GM21576 (cell line): ENCODE results near the gene ZNF292.
"Not testable (repeated sequence)": the region's sequence is repeated elsewhere in the genome, so short reads cannot be mapped to it uniquely, and the experiment has no call there.

Source experiments
- ATAC-seq: cut with Tn5 transposase; IDR thresholded peaks from one replicate; pipeline ENCODE4 v1.9.1; 2021; ENCODE audit warnings: mild to moderate bottlenecking, moderate library complexity; ENCODE audit not compliant: unreplicated experiment

ZNF292 gene

DNA sequence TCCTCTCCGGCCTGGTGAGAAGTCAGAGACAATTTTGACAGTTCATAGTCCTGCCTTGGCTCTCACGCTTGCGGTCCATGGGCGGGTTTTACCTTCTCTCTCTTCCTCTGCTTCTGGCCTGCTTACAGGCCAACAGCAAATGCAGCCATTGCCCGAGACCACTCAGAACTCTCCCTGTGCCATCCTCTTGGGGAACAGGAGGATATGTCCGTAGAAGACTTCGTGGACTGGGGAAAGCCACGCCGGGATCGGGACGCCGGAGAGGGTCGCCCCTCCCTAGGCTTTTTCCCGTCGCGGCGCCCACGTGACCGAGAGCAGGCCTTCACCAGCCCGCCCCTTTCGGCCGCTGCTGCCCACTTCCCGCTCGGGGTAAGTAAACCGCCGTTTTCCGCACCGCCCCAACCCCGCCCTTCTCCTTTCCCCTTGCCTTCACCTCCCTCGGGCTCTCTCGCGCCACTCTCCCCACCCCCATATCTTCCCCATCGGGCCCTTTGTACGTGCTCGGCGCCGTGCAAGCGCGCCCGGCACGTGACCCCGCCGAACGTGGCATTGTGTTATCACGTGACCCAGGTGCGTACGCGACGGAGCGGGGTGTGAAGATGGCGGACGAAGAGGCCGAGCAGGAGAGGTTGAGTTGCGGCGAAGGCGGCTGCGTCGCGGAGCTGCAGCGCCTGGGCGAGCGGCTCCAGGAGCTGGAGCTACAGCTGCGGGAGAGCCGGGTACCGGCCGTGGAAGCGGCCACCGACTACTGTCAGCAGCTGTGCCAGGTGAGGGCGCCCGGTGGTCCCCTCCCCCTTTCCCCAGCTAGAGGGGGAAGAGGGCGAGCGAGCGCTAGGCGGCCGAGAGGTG lies at the start of gene ZNF292:
Gene ZNF292, plus strand, starts transcription at position 573 of the 849 bp plus-strand sequence. Its CDS starts 27 bp downstream, at position 600.
- peak; percentile 70 for ATAC-seq

DNA sequence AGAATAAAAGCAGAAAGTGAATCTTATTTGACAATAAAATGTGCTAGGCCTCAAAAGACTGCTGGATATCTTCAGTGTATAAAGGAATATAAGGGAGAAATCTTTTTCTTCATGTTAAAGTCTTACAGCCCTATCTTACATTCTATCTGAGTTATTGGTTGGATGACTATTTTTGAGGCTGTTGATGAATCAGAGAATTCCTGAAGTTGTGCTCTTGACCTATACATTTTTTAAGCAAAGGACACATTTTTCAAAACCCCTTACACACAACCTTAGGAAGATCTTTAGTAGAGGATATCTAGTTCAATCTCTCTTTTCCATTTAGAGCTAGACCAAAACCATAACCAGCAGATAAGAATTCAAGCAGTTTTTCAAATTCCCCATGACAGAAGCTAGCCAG lies 49.5 kb upstream of the ZNF292 start:
- no peak for ATAC-seq

DNA sequence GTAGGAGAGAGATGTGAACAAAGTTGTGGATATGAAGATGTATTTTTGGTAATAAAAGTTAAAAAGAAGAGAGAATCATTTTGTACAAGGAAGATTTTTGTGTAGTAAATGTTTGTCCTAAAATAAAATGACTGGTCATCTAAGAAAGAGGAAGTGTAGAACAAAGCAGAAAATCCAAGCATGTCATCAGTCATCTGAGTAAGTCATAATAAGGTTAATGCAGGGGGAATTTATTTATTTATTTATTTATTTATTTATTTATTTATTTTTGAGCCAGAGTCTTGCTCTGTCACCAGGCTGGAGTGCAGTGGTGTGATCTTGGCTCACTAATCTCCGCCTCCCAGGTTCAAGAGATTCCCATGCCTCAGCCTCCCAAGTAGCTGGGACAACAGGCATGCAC lies 44.7 kb upstream of the ZNF292 start:
- ATAC-seq: no peak

DNA sequence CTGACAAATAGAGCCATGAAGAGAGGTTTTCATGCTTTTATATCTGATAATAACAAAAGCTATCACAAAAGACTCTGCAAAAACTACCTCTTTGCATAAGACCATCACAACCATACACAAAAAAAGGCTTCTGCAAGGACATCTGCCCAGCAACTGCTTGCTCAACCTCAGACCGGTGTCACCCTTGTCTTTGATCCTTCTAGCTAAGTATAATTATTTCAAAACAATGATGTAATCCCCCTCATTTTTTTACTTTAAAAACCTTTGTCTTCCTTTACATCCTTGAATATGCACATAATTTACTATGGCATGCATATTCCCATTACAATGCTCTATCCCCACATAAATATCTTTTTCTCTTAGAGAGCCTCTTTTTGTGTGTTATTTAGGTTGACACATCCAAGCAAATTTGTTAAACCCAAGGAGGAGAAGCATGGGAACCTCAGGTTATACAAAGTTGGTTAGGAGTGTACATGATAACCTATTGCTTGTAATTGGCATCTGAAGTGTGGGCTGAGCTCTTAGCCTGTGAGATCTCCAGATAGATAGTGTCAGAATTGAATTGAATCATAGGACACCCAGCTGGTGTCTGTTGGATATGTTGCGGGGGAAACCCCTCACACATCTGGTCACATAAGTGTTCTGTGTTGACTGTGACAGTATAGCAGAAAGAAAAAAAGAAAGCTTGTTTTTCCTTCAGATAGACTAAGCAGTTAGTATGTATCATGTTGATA lies 39.8 kb upstream of the ZNF292 start:
- ATAC-seq: peak; percentile 94

DNA sequence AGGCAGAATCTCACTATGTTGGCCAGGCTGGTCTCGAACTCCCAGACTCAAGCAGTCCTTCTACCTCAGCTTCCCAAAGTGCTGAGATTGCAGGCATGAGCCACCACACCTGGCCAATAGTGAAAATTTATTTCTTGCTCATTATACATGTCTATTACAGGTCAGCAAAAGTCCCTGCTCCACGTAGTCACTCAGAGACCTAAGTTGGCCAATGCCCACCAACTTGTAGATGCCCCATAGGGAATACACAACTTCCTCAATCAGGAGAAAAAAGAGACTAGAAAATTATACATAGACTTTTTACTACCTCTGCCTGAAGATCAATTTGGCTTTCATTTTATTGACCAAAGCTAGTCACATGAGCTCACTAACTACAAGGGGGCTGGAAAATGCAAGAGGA lies 38.4 kb upstream of the ZNF292 start:
- ATAC-seq: no peak

DNA sequence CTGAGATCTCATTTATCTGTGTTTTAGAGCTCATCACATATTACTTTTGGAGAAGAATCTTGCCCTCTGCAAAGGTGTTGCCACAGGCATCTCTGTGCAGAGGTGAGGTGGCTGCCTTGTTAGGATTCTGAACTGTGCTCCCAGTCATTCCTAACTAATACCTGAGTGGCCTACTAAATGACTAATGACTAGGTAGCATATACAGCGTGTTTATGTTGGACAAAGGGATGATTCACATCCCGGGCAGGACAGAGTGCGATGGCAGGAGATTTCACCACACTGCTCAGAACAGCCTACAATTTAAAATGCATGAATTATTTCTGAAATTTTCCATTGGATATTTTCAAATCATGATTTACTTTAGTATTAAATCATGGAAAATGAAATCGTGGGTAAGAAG lies 37.3 kb upstream of the ZNF292 start:
- ATAC-seq: no peak

DNA sequence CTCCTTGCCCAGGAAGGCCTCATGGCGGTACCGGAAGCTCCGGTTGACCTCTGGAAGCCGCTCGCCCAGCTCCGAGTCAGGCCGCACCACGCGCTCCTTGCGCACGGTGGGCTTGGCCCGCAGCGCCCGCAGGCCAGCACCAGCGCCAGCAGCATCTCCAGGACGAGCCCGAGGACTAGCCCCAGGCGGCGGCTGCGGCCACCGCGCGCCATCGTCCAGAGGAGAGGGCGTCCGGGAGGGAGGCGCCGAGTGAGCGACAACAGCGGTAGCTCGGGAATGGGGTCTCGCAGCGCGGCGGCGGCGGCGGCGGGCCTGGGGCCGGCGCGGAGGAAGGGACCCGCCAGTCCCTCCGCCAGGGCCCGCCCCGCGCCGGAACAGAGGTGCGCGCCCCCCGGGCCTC lies 32.9 kb upstream of the ZNF292 start:
- ATAC-seq: no peak

DNA sequence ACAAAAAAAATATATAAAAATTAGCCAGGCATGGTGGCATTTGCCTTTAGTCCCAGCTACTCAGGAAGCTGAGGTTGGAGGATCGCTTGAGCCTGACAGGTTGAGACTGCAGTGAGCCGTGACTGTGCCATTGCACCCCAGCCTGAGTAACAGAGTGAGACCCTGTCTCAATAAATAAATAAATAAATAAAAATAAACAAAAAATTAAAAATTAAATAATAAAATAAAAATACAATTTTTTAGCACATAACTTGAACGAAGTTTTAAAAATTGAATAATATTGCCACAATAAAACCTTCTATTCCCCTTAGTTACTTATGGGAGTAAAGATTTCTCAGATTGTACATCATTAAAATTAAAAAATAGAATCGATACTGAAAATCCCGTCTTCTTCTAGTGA lies 31.3 kb upstream of the ZNF292 start:
- ATAC-seq: no peak

DNA sequence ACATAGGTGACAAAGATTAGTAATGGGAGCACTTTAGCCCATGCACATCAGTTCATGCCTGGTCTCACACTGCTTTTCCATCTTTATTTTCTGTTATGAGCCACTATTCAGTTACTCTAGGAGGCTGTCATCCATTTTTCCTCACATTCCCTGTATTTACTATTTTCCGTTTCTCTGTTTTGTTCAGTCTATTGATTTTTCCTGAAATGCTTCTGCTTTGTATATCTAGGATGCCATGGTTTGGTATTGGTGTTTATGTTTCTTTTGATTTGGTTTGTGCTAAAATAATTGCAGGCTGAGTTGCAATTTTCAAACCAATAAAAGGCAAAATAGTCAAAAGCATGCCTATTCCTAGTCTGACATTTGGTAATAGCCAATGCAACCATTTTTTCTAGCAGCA lies 28.9 kb upstream of the ZNF292 start:
- no peak for ATAC-seq

DNA sequence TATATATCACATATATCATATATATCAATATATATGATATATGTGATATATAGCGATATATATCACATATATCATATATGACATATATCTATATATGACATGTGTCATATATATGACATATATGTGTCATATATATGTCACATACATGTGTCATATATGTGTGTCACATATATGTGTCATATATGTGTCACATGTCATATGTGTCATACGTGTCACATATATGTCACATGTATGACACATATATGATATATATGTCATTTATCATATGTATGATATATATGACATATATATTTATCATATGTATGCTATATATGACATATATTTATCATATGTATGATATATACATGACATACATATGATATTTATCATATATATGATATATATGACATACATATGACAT lies 27.6 kb upstream of the ZNF292 start:
- ATAC-seq: no peak

DNA sequence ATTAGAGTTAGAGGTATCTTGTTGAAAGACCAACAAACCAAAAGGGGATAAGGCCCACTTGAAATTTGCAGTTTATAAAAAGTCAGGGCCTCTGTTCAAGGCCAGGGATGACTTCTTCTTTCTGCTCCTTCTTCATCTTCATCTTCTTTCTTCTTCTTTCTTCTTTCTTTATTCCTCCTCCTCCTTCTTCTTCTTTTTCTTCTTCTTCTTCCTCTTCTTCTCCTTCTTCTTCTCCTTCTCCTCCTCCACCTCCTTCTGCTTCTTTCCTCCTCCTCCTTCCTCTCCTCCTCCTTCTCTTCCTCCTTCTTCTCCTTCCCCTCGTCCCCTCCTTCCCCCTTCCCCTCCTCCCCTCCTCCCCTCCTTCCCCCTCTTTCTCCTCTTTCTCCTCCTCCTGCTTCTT lies 18.4 kb upstream of the ZNF292 start:
- no peak for ATAC-seq

DNA sequence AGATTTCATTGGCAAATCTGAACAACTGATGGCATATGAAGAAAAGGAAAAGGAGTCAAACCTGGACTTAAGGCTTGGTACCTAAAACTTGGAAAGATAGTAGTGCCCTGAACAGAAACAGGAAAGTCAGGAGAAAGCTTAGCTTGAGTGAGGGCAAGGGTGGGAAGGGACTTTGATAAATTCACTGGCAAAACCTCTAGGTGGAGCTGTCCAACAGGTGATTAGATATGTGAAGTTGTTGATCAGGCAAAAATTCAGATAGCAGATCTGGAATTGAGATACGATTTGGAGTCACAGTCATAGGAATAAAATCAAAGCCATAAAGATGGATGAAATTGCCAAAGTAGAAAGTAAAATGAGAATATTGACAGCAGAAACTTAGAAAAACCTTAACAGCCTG lies 16.1 kb upstream of the ZNF292 start:
- ATAC-seq: peak; percentile 60

DNA sequence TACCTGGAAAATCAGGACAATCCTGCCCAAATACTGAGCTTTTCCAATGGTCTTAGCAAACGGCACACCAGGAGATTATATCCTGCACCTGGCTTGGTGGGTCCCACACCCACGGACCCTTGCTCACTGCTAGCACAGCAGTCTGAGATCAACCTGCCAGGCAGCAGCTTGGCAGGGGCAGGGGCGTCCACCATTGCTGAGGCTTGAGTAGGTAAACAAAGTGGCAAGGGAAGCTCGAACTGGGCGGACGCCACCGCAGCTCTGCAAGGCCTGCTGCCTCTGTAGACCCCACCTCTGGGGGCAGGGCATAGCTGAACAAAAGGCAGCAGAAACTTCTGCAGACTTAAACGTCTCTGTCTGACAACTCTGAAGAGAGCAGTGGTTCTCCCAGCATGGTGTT lies 15.4 kb upstream of the ZNF292 start:
- ATAC-seq: not testable (repeated sequence)

DNA sequence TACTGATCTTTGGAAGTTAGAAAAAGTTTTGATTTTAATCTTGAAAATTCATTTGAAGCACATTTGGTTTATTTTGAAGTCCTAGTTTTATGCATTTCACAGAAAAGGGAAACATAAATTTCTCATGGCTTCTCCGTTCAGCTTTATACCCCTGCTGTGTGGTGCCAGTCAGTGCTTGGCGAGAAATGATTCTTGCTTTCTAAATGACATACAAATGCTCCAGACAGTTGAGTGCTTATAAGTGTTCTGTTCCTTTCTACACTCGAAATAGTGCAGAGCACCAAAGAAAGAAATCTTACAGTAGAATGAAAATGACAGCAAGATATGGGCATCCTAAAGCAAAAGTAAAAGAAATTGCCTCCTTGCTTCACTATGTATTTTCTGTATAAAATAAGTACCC lies 9.0 kb upstream of the ZNF292 start:
- ATAC-seq: no peak

DNA sequence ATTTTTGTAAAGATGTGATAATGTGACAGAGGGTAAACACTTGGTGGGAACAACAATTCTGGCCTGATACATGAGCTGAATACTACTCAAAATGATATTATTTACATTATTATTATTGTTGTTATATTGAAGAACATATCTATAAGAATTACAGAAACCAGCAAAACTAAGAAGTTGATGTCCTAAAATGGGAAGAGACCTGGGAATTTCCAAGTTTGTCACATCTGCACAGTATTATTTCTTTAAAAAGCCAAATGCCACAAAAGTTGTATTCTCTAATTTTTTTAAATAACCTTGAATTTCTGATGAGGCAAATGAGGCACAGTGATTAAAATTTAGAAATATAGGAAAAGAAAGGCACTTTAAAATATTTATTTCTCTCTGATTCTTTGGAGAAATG lies 5.0 kb upstream of the ZNF292 start:
- ATAC-seq: no peak

DNA sequence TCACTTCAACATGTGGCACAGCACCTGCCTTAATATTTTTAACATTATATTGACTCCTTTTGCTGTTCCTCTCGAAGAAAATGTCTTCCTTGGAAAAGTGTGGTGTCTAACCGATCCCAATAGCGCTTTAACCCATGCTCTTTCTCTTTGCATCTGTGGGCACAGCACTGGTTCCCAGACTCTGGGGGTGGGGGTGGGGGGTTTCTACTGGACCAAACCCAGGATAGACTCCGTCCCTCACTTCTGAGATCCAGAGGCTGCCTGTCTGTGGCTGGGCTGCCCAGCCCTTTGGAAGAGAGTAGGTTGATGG lies 3.9 kb upstream of the ZNF292 start:
- no peak for ATAC-seq

DNA sequence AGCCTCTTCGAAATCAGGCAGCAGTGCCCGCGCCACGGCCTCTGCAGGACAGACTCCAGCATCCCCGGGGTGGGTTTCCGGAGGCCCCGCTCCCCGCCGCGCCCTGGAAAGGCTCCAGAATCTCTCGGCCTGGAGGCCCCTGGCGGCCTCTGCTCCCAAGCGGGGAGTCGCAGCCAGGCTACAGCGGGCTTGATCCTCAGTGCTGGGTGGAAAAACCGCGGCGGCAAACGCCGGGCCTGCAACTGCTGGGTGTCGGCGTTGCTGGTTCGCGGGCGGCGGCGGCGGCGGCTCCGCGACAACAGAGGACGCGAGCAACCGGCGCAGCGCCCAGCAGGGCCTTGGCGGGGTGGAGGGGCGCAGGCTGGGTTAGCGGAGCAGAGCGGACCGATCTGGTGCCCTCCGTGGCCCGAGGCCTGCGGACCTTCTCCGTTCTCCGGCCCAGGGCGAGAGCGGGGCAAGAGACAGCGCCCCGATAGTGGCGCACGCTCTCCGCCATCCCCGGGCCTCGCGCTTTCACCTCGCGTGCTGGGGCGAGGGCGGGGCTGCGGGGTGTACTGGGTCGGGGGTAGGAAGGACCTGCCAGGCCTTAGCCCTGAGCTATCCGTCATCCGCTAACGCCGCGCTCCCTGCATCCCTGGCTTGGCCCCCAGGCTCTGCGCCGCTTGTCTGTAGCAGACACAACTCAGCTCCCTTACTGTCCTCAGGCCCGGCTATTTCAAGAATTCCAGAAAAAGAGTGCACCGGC lies 3.4 kb upstream of the ZNF292 start:
- peak; percentile 22 for ATAC-seq

DNA sequence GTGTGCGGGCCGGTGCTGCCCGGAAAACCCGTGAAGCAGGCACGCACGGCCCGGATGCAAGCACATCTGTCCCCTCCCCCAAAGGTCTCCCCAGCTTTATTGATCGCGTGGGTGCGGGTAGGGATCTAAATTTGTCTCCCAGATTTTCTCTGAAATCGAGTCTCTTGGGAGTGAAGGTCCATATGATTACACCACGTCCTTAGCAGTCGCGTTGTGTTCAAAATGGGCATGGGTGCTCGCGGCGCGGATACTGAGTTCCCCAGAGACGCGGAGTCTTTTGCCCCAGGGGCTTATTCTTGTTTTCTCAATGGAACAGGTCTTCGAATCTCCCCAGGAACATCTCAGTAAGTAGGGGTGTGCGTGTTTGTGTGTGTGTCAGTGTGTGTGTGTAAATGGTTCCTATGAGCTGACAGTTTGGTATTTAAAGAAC lies 2.8 kb upstream of the ZNF292 start:
- no peak for ATAC-seq

DNA sequence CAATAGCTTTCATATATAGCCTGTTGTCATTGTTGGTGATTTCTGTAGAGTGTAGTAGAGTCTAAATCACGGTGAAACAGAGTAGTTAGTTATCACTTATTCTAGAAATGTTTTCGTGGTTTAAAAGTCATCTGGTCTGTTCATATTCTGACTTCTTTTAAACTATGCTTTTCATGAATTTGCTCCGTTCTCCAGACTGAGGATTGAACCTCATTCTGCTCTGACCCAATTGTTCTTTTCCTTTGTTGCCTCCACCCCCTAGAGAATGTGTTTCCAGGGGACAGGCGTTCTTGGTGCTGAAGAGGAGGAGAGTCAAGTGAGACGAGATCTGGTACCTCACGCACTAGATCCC lies 748 bp upstream of the ZNF292 start:
- ATAC-seq: peak; percentile 0

DNA sequence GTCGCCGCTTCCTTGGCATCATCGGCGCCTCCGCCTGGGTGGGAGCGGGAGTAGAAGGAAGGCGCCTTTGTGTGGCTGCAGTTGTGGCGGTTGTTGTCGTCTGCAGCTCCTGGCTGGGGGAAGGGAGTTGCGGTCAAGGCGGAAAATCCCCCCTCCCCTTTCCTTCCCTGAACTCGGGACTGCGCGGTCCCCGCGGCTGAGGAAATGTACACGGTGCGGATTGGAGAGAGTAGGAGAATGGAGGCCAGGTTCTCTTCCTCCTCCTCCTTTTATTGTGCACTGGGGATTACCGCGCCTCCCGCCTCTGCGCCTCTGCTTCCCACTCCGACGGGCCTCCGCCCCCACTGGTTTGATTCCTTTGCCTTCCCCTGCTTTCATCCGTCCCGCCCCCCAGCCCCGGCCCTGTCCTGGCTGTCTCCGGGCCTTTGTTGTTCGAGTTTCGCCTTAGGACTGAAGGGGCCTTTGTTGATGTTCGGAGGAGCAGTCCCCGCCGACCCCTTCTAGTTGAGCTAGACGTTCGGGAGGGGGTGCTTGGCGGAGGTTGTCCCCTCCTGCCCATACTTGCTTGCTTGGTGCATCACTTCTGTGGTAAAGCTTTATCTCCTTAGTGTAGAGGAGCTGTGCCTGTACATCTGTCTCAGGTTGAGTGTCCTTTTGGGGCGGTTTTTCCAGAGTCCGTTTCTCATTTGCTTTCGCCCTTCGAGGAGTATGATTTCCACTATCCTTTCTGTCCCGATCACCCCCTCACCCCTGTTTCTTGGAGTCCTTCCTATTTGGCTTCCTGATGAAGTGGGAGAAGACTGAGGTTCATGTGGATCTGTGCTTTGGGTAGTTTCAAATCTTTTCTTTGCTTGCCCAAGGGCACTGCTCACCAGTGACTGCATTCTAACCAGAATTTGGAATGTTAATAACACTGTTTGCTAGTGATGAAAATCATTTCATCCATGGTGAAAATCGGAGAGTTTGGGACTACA lies 764 bp downstream of the ZNF292 start:
- peak; percentile 2 for ATAC-seq

DNA sequence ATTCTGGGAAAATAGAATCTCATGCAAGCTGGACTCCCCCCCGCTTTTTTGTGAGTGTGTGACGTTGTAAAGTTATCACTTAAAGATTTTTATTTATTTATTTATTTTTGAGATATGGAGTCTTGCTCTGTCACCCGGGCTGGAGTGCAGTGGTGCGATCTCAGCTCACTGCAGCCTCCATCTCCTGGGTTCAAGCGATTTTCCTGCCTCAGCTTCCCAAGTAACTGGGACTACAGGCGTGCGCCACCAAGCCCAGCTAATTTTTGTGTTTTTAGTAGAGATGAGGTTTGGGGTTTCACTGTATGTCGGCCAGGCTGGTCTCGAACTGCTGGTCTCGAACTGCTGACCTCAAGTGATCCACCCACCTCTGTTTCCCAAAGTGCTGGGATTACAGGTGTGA lies 2.2 kb downstream of the ZNF292 start:
- ATAC-seq: not testable (repeated sequence)
